Loucy (cell line): ENCODE data around the gene SCAPER.

Source experiments
- H2AFZ ChIP-seq: fragments of 200-600 bp; sonication (generic); 2 replicates; pipeline ENCODE4 v1.6.0; 2016; ENCODE audit warnings: antibody characterized with exemption, mild to moderate bottlenecking, low read length, moderate library complexity
- H3F3A ChIP-seq: fragments of 200-600 bp; 2 replicates; pipeline ENCODE4 v1.6.0; 2016; ENCODE audit warnings: antibody characterized with exemption, low read depth, mild to moderate bottlenecking
- H3K27me3 ChIP-seq: fragments of 200-600 bp; sonication (generic); 2 replicates; pipeline ENCODE4 v1.6.1; 2014; ENCODE audit warnings: low read length, mild to moderate bottlenecking; ENCODE audit not compliant: insufficient read depth, poor library complexity, severe bottlenecking
- H3K36me3 ChIP-seq: fragments of 200-600 bp; sonication (generic); 2 replicates; pipeline ENCODE4 v1.6.1; 2016; ENCODE audit warnings: low read length; ENCODE audit not compliant: insufficient read depth
- H3K4me1 ChIP-seq: fragments of 200-600 bp; sonication (generic); 2 replicates; pipeline ENCODE4 v1.5.1; 2014; ENCODE audit warnings: low read length, mild to moderate bottlenecking; ENCODE audit not compliant: insufficient read depth, poor library complexity, severe bottlenecking
- H3K4me2 ChIP-seq: fragments of 200-600 bp; sonication (generic); 2 replicates; pipeline ENCODE4 v1.6.0; 2014; ENCODE audit warnings: antibody characterized with exemption, low read length, low read depth, mild to moderate bottlenecking; ENCODE audit not compliant: poor library complexity, severe bottlenecking
- H3K4me3 ChIP-seq: fragments of 200-600 bp; sonication (generic); 2 replicates; pipeline ENCODE4 v1.5.1; 2014; ENCODE audit warnings: low read length, mild to moderate bottlenecking, mixed read lengths; ENCODE audit not compliant: poor library complexity, severe bottlenecking
- H3K79me2 ChIP-seq: fragments of 200-600 bp; sonication (generic); 2 replicates; pipeline ENCODE4 v1.6.1; 2014; ENCODE audit warnings: low read length; ENCODE audit not compliant: insufficient read depth
- H3K9ac ChIP-seq: fragments of 200-600 bp; sonication (generic); 2 replicates; pipeline ENCODE4 v1.6.0; 2014; ENCODE audit warnings: mild to moderate bottlenecking, low read depth, low read length, moderate library complexity; ENCODE audit not compliant: poor library complexity, severe bottlenecking
- H3K9me2 ChIP-seq: fragments of 200-600 bp; sonication (generic); replicated peaks from 2 replicates; pipeline ENCODE4 v1.6.1; 2016; ENCODE audit warnings: low read depth, low read length, mixed read lengths
- H3K9me3 ChIP-seq: fragments of 200-600 bp; sonication (generic); 2 replicates; pipeline ENCODE4 v1.6.1; 2014; ENCODE audit warnings: mild to moderate bottlenecking, antibody characterized with exemption, low read length, low read depth; ENCODE audit not compliant: insufficient read depth
- H4K20me1 ChIP-seq: fragments of 200-600 bp; sonication (generic); 2 replicates; pipeline ENCODE4 v1.6.0; 2014; ENCODE audit warnings: antibody characterized with exemption, low read length, mild to moderate bottlenecking; ENCODE audit not compliant: insufficient read depth, poor library complexity, severe bottlenecking
- CTCF ChIP-seq: fragments of 200-600 bp; sonication (generic); conservative IDR thresholded peaks from 2 replicates; pipeline ENCODE4 v1.5.1; 2014; ENCODE audit warnings: mild to moderate bottlenecking, antibody characterized with exemption, low read length
- EZH2phosphoT487 ChIP-seq: fragments of 200-600 bp; IDR thresholded peaks from 2 replicates; pipeline ENCODE4 v1.6.1; 2018; ENCODE audit warnings: antibody characterized with exemption, mild to moderate bottlenecking, moderate library complexity, borderline replicate concordance

Gene SCAPER

DNA sequence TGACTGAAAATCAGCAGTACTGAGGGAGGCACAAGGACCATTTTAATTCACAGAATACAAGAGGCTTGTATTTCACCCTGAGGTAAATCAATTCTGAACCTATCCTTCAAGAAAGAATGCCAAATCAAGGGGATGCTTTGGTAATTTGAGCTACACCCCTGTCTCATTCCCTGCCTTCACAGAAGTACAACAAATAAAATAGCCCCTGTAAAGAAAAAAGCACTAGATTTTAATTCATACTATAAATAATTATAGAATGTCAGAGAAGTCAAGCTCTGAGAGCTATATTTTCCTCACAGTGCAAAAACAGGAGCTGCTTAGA, 319.6 kb downstream of the SCAPER start:
- Histone ChIP-seq H3K27me3 (no peaks in the 10 kb centered on the region), H4K20me1 (no peaks in the 10 kb centered on the region), H3K9me3 (peaks cover 5% of the 10 kb centered on the region; the same call in 1 of the 2 replicates), H3F3A (no peaks in the 10 kb centered on the region), H2AFZ (no peak overlapping the region), H3K9me2 (no peaks in the 10 kb centered on the region), H3K4me1 (no peaks in the 10 kb centered on the region), H3K4me3 (no peak overlapping the region), H3K9ac (no peak overlapping the region), H3K79me2 (no peaks in the 10 kb centered on the region), H3K4me2 (no peak overlapping the region), H3K36me3 (no peaks in the 10 kb centered on the region)
- TF ChIP-seq CTCF, result no peak
- no peak for TF ChIP-seq EZH2phosphoT487

DNA sequence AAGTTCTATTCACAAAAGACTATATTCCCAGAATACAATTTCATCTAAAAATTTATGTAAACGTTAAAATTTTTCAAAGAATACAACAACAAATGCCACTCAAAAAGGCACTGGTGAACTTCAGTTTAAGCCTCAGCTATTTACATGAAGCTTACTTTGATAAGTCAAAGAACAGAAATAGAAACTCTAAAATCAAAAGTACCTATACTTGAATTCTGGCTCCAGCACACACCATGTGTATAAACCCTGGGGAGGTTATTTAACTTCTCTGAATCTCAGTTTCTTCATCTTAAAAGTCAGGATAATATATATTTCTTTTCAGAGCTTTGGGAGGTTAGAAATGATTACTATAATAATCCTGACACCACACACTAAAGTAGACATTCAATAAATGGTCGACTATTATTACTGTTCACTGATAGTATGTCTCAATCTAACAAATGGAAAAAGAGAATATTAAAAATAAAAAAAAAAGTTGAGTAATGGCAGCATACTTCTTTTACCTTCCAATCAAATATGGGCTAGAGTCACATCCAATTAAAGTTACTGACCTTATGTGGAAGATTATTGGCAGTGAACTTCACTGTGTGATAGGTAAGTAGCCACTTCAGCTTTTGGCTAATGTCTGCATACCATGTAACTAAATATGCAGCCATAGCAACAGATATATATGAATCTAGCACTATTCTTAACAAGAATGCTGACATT, 320.1 kb downstream of the SCAPER start:
- Histone ChIP-seq H2AFZ (no peak overlapping the region), H3K79me2 (no peaks in the 10 kb centered on the region), H3K36me3 (no peaks in the 10 kb centered on the region), H3K9ac (no peak overlapping the region), H3K4me1 (no peaks in the 10 kb centered on the region), H3K27me3 (no peaks in the 10 kb centered on the region), H3K9me3 (peaks cover 5% of the 10 kb centered on the region; the same call in 1 of the 2 replicates), H3K4me2 (no peak overlapping the region), H3K4me3 (no peak overlapping the region), H3F3A (no peaks in the 10 kb centered on the region), H4K20me1 (no peaks in the 10 kb centered on the region), H3K9me2 (no peaks in the 10 kb centered on the region)
- TF ChIP-seq CTCF (no peak), EZH2phosphoT487 (no peak)

DNA sequence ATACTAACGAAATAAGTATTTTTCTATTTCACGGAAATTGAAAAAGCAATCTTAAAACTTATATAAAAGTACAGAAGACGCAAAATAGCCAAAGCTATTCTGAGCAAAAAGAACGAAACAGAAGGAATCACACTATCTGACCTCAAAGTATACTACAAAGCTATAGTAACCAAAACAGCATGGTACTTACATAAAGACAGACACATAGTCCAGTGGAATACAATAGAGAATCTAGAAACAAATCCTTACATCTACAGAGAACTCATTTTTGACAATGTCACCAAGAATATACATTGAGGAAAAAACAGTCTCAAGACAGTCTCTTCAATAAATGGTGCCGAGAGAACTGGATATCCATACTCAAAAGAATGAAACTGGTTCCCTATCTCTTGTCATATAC, 322.6 kb downstream of the SCAPER start:
- no peak overlapping the region for H3K4me2 ChIP-seq
- H3K9me3 ChIP-seq, result peaks cover 5% of the 10 kb centered on the region; the same call in 1 of the 2 replicates
- no peaks in the 10 kb centered on the region for H3F3A ChIP-seq
- no peaks in the 10 kb centered on the region for H3K36me3 ChIP-seq
- no peaks in the 10 kb centered on the region for H3K27me3 ChIP-seq
- H4K20me1 ChIP-seq, result no peaks in the 10 kb centered on the region
- H2AFZ ChIP-seq, result no peak overlapping the region
- no peaks in the 10 kb centered on the region for H3K9me2 ChIP-seq
- H3K79me2 ChIP-seq, result no peaks in the 10 kb centered on the region
- TF ChIP-seq EZH2phosphoT487 (no peak), CTCF (no peak)
- H3K4me3 ChIP-seq, result no peak overlapping the region
- no peak overlapping the region for H3K9ac ChIP-seq
- H3K4me1 ChIP-seq, result no peaks in the 10 kb centered on the region
